Measurements from ENCODE around the gene GJD3. TPM values are rescaled to one million over a fixed set of nuclear protein-coding genes. Genes with fewer than 3 reads are reported as not detected.

GJD3 gene
- total and polyA plus RNA-seq, 2 of the 4 experiments (the other 2 are of a cell fraction): 0.10 TPM; not detected in 1

DNA sequence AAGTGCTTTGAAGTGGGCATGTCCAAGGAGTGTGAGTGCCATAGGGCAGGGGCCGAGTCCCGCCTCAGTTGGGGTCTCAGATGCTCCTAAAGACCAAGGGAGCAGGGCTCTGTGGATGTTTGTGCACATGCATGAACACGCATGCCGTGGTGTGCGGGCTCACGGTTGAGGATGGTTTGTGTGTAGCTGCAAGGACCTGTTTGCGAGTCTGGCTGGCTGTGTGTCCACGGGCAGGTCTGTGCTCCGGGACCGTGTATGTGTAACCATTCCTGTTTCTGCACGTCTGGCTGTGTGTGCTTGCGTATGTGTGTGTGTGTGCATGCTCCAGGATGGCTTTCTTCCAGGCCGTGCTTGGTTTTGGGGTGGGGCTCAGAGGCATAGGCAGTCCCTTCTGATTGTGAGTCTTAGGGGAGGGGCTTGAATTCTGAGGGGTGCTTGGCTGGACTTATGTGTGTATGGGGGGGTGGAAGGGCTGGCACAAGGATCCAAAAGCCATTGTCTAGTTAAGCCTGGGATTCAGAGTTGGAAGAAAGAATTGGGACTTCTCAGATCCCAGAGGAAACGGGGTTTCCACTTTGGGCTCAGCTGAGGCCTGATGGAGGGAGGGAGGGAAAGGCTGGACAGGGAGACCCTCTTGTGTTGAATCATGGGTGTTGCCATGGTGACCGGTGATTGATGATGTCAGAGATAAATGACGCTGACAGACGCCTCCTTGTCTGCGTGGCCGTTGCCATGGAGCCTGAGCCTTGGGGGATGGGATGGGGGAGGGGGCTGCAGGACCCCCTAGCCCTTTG lies 14.4 kb downstream of the GJD3 start:
- H3K4ac ChIP-seq (ENCODE audit: low read depth, low read length): peak overlapping the region; percentile 4; the same call in 1 of the 2 replicates
- peaks cover 54% of the 10 kb centered on the region for H3K36me3 ChIP-seq (ENCODE audit: control insufficient read depth, insufficient read depth, low read length)
- H3K14ac ChIP-seq (replicated peaks; ENCODE audit: low read depth, low read length): peak overlapping the region; percentile 18; the same call in 1 of the 2 replicates
- in situ Hi-C loops (cut with MboI; ENCODE audit: low sequenced_read_pairs): loop anchor here (5.0 to 25.0 kb wide), 4 partner anchors 48 to 1312 kb away; partner anchors contain the start of genes KRT27, KRT28 and WIPF2
- peaks cover 14% of the 10 kb centered on the region for H3K9me1 ChIP-seq (ENCODE audit: insufficient read depth, low read length)
- no peak overlapping the region for H2BK15ac ChIP-seq (ENCODE audit: low read depth, low read length)
- ATAC-seq (ENCODE audit: low read depth): no peak
- H4K20me1 ChIP-seq (ENCODE audit: insufficient read depth, low read length): peaks cover 68% of the 10 kb centered on the region
- no peak overlapping the region for H4K5ac ChIP-seq (ENCODE audit: low read depth, low read length)
- no peak overlapping the region for H4K91ac ChIP-seq (ENCODE audit: insufficient read depth, low read depth, low read length)
- no peak overlapping the region for H2BK20ac ChIP-seq (ENCODE audit: low read depth, low read length)
- intact Hi-C loops (cut with micrococcal nuclease): no loop called here
- dilution Hi-C loops (cut with HindIII; ENCODE audit: low sequenced_read_pairs, unreplicated experiment): no loop called here
- no peaks in the 10 kb centered on the region for H3K9me3 ChIP-seq (ENCODE audit: control insufficient read depth, insufficient read depth, low read length)
- TF ChIP-seq RCOR1 (IDR thresholded peaks at IDR 0.05; ENCODE audit: insufficient replicate concordance, low read length) (no peak), SMC3 (IDR thresholded peaks at IDR 0.05; ENCODE audit: low read depth, low read length) (no peak)
- TF ChIP-seq, protein P1, sequence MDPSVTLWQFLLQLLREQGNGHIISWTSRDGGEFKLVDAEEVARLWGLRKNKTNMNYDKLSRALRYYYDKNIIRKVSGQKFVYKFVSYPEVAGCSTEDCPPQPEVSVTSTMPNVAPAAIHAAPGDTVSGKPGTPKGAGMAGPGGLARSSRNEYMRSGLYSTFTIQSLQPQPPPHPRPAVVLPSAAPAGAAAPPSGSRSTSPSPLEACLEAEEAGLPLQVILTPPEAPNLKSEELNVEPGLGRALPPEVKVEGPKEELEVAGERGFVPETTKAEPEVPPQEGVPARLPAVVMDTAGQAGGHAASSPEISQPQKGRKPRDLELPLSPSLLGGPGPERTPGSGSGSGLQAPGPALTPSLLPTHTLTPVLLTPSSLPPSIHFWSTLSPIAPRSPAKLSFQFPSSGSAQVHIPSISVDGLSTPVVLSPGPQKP (IDR thresholded peaks at IDR 0.05; ENCODE audit: borderline replicate concordance, low read depth, low read length): no peak
- H2BK120ac ChIP-seq (ENCODE audit: low read depth, low read length): no peak overlapping the region
- no peak overlapping the region for H3K4me3 ChIP-seq (ENCODE audit: insufficient read depth, low read depth, low read length)
- no peak overlapping the region for H3K27ac ChIP-seq (ENCODE audit: insufficient read depth, low read length)
- no peak overlapping the region for H3K18ac ChIP-seq (ENCODE audit: low read depth, low read length)
- H3K9ac ChIP-seq (ENCODE audit: low read depth, low read length): no peak overlapping the region
- ChIA-PET CTCF (interaction anchor here (1.0 kb wide), 1 partner anchor 31 kb away, joined by 3 read pairs; no protein-coding TSS in a partner anchor), POLR2A (ENCODE audit: unreplicated experiment) (no interaction called here)
- H3K4me1 ChIP-seq (ENCODE audit: control insufficient read depth, insufficient read depth, low read length): peaks cover 41% of the 10 kb centered on the region
- 51% methylated on average over 5 of the region's 19 CpGs; no CpG with 5 or more reads in 1 of the 2 experiments for WGBS, 2 experiments (ENCODE audit: extremely low coverage in 2 of 2, insufficient read length in 1 of 2)
- H3K56ac ChIP-seq (ENCODE audit: extremely low read depth, insufficient read depth, low read length): no peak overlapping the region
- H4K8ac ChIP-seq (ENCODE audit: low read depth in 2 of 2, low read length in 2 of 2): no peak overlapping the region
- H2AK5ac ChIP-seq (ENCODE audit: low read depth, low read length): peak overlapping the region; percentile 40; the same call in 1 of the 2 replicates
- no peak overlapping the region for H3K4me2 ChIP-seq (ENCODE audit: low read depth, low read length)
- H2AFZ ChIP-seq (replicated peaks; ENCODE audit: low read length, poor library complexity): peak overlapping the region; percentile 23
- H3K23ac ChIP-seq (ENCODE audit: low read depth, low read length): peak overlapping the region; percentile 75
- H3K79me1 ChIP-seq (ENCODE audit: low read depth in 1 of 2, low read length in 2 of 2): peaks cover 39 to 85% of the 10 kb centered on the region in 2 experiments
- no TSS peak for BruUV-seq (replicated peaks)
- H3K27me3 ChIP-seq (ENCODE audit: control insufficient read depth, insufficient read depth, low read length): no peaks in the 10 kb centered on the region
- peak overlapping the region; percentile 81 for H2AK9ac ChIP-seq (replicated peaks; ENCODE audit: low read depth, low read length, poor library complexity)
- DNase-seq: peak; percentile 38
- no peak overlapping the region for H2BK5ac ChIP-seq (ENCODE audit: low read depth, low read length, poor library complexity, severe bottlenecking)
